ENCODE data around the gene HOXC9.

HOXC9 gene

GRCh38 chr12:54041097-54041690 lies 41.2 kb downstream of the HOXC9 start:
- TF ChIP-seq, protein P1, sequence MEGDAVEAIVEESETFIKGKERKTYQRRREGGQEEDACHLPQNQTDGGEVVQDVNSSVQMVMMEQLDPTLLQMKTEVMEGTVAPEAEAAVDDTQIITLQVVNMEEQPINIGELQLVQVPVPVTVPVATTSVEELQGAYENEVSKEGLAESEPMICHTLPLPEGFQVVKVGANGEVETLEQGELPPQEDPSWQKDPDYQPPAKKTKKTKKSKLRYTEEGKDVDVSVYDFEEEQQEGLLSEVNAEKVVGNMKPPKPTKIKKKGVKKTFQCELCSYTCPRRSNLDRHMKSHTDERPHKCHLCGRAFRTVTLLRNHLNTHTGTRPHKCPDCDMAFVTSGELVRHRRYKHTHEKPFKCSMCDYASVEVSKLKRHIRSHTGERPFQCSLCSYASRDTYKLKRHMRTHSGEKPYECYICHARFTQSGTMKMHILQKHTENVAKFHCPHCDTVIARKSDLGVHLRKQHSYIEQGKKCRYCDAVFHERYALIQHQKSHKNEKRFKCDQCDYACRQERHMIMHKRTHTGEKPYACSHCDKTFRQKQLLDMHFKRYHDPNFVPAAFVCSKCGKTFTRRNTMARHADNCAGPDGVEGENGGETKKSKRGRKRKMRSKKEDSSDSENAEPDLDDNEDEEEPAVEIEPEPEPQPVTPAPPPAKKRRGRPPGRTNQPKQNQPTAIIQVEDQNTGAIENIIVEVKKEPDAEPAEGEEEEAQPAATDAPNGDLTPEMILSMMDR (IDR thresholded peaks at IDR 0.05) = no peak

- TF ChIP-seq, protein P1 (IDR thresholded peaks at IDR 0.05) = no peak
Observed at GRCh38 chr12:54042970-54043853, 43.3 kb downstream of the HOXC9 start.

DNA sequence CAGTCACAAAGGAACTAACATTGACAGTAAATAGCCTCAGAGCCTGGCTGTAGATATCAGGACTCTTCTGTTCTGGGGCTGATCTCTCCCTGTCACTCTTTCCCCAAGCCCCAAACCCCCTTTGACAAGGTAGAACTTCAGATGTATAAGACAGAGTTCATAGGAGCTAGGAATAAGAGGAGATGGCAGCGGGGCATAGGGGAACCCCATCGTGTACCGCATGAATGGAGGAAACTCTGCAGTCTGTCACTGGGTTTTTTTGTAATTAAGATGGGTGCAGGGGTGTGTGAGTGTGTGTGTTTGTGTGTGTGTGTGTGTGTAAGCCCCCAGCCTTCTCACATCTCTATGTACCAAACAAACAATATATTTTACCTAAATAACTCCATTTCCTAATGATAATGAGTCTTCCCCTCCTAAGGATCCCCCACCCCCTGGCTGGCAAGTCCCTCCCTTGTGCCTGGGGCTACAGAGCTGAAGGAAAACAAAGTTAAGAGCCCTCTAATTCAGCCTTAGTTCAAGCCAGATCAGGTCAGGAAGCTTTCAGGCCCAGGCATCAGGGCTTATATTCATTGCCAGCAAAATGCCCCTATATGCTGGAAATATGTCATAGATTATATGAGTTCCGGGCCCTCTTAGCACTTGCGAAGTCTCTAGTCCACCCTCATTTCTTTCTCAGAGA lies 44.6 kb downstream of the HOXC9 start:
- TF ChIP-seq, protein P1 (IDR thresholded peaks at IDR 0.05) = no peak

DNA sequence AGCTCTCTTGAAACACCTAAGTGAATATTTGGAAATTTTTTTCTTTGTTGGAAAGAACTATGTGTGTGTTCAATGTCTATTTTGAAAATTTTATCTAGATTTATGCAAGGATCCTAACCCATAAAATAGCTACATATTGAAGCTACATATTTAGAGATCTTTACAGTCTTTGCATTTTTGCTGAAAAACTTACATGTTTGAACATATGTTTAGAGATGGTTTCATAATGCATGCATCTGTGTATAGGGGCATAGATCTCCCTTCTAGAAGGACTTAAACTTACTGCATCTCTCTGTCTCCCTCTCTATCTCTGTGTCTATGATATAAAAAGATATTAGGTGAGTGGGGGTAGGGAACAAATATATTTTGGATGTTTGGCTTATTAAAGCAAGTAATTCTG lies 45.4 kb downstream of the HOXC9 start:
- TF ChIP-seq, protein P1 (IDR thresholded peaks at IDR 0.05) = no peak

- TF ChIP-seq, protein P1 (IDR thresholded peaks at IDR 0.05) = no peak
Observed at GRCh38 chr12:54045868-54046521, 46.0 kb downstream of the HOXC9 start.

- TF ChIP-seq, protein P1 (IDR thresholded peaks at IDR 0.05) = no peak
Observed at GRCh38 chr12:54046809-54047159, 46.8 kb downstream of the HOXC9 start.
